ENCODE data around the gene CMTM7.

Gene CMTM7

GRCh38 chr3:32371461-32372212 is 20.0 kb upstream of the CMTM7 start:
- Histone ChIP-seq H3K36me3 (ENCODE audit: control insufficient read depth, insufficient read depth, low read length) (no peaks in the 10 kb centered on the region), H3K27me3 (ENCODE audit: control insufficient read depth, insufficient read depth, low read length) (no peaks in the 10 kb centered on the region), H3K4me3 (ENCODE audit: low read length) (no peak overlapping the region), H3K27ac (ENCODE audit: low read depth, low read length) (no peak overlapping the region), H3K9ac (ENCODE audit: low read length) (no peak overlapping the region), H3K4me1 (ENCODE audit: control insufficient read depth, insufficient read depth, low read length) (no peaks in the 10 kb centered on the region)

GRCh38 chr3:32372213-32372490 is 19.5 kb upstream of the CMTM7 start:
- Histone ChIP-seq H3K27me3 (ENCODE audit: control insufficient read depth, insufficient read depth, low read length) (no peaks in the 10 kb centered on the region), H3K4me3 (ENCODE audit: low read length) (no peak overlapping the region), H3K4me1 (ENCODE audit: control insufficient read depth, insufficient read depth, low read length) (no peaks in the 10 kb centered on the region), H3K9ac (ENCODE audit: low read length) (no peak overlapping the region), H3K36me3 (ENCODE audit: control insufficient read depth, insufficient read depth, low read length) (no peaks in the 10 kb centered on the region), H3K27ac (ENCODE audit: low read depth, low read length) (no peak overlapping the region)

GRCh38 chr3:32373276-32373675 is 18.4 kb upstream of the CMTM7 start:
- no peaks in the 10 kb centered on the region for H3K36me3 ChIP-seq (ENCODE audit: control insufficient read depth, insufficient read depth, low read length)
- no peaks in the 10 kb centered on the region for H3K27me3 ChIP-seq (ENCODE audit: control insufficient read depth, insufficient read depth, low read length)
- H3K9ac ChIP-seq (ENCODE audit: low read length): no peak overlapping the region
- no peak overlapping the region for H3K27ac ChIP-seq (ENCODE audit: low read depth, low read length)
- H3K4me1 ChIP-seq (ENCODE audit: control insufficient read depth, insufficient read depth, low read length): no peaks in the 10 kb centered on the region
- no peak overlapping the region for H3K4me3 ChIP-seq (ENCODE audit: low read length)

GRCh38 chr3:32373844-32374243 is 17.8 kb upstream of the CMTM7 start:
- Histone ChIP-seq H3K27ac (ENCODE audit: low read depth, low read length) (no peak overlapping the region), H3K36me3 (ENCODE audit: control insufficient read depth, insufficient read depth, low read length) (no peaks in the 10 kb centered on the region), H3K9ac (ENCODE audit: low read length) (no peak overlapping the region), H3K4me3 (ENCODE audit: low read length) (no peak overlapping the region), H3K4me1 (ENCODE audit: control insufficient read depth, insufficient read depth, low read length) (no peaks in the 10 kb centered on the region), H3K27me3 (ENCODE audit: control insufficient read depth, insufficient read depth, low read length) (no peaks in the 10 kb centered on the region)

- no peak overlapping the region for H3K4me3 ChIP-seq (ENCODE audit: low read length)
These were observed 16.7 kb upstream of the CMTM7 start for GRCh38 chr3:32374788-32375595.

GRCh38 chr3:32375596-32375930 is 16.1 kb upstream of the CMTM7 start:
- Histone ChIP-seq H3K4me3 (ENCODE audit: low read length) (no peak overlapping the region), H3K27me3 (ENCODE audit: control insufficient read depth, insufficient read depth, low read length) (no peaks in the 10 kb centered on the region), H3K27ac (ENCODE audit: low read depth, low read length) (no peak overlapping the region), H3K9ac (ENCODE audit: low read length) (no peak overlapping the region), H3K36me3 (ENCODE audit: control insufficient read depth, insufficient read depth, low read length) (no peaks in the 10 kb centered on the region), H3K4me1 (ENCODE audit: control insufficient read depth, insufficient read depth, low read length) (no peaks in the 10 kb centered on the region)

More at GRCh38 chr3:32374788-32375595, 16.7 kb upstream of the CMTM7 start:
- H3K27ac ChIP-seq (ENCODE audit: low read depth, low read length): no peak overlapping the region
- no peaks in the 10 kb centered on the region for H3K4me1 ChIP-seq (ENCODE audit: control insufficient read depth, insufficient read depth, low read length)
- H3K27me3 ChIP-seq (ENCODE audit: control insufficient read depth, insufficient read depth, low read length): no peaks in the 10 kb centered on the region
- H3K36me3 ChIP-seq (ENCODE audit: control insufficient read depth, insufficient read depth, low read length): no peaks in the 10 kb centered on the region
- no peak overlapping the region for H3K9ac ChIP-seq (ENCODE audit: low read length)

- H3K4me3 ChIP-seq (ENCODE audit: low read length): no peak overlapping the region
These were observed 15.5 kb upstream of the CMTM7 start for GRCh38 chr3:32376115-32376514.

GRCh38 chr3:32379831-32380500 is 11.7 kb upstream of the CMTM7 start:
- H3K27me3 ChIP-seq (ENCODE audit: control insufficient read depth, insufficient read depth, low read length): no peaks in the 10 kb centered on the region
- no peak overlapping the region for H3K4me3 ChIP-seq (ENCODE audit: low read length)

More at GRCh38 chr3:32376115-32376514, 15.5 kb upstream of the CMTM7 start:
- H3K27ac ChIP-seq (ENCODE audit: low read depth, low read length): no peak overlapping the region
- no peaks in the 10 kb centered on the region for H3K27me3 ChIP-seq (ENCODE audit: control insufficient read depth, insufficient read depth, low read length)
- H3K36me3 ChIP-seq (ENCODE audit: control insufficient read depth, insufficient read depth, low read length): no peaks in the 10 kb centered on the region
- H3K4me1 ChIP-seq (ENCODE audit: control insufficient read depth, insufficient read depth, low read length): no peaks in the 10 kb centered on the region
- H3K9ac ChIP-seq (ENCODE audit: low read length): no peak overlapping the region

GRCh38 chr3:32381922-32382321 is 9.7 kb upstream of the CMTM7 start:
- Histone ChIP-seq H3K27ac (ENCODE audit: low read depth, low read length) (no peak overlapping the region), H3K9ac (ENCODE audit: low read length) (no peak overlapping the region), H3K4me3 (ENCODE audit: low read length) (no peak overlapping the region), H3K4me1 (ENCODE audit: control insufficient read depth, insufficient read depth, low read length) (no peaks in the 10 kb centered on the region), H3K27me3 (ENCODE audit: control insufficient read depth, insufficient read depth, low read length) (no peaks in the 10 kb centered on the region), H3K36me3 (ENCODE audit: control insufficient read depth, insufficient read depth, low read length) (no peaks in the 10 kb centered on the region)

More at GRCh38 chr3:32379831-32380500, 11.7 kb upstream of the CMTM7 start:
- Histone ChIP-seq H3K27ac (ENCODE audit: low read depth, low read length) (no peak overlapping the region), H3K36me3 (ENCODE audit: control insufficient read depth, insufficient read depth, low read length) (no peaks in the 10 kb centered on the region), H3K4me1 (ENCODE audit: control insufficient read depth, insufficient read depth, low read length) (no peaks in the 10 kb centered on the region), H3K9ac (ENCODE audit: low read length) (no peak overlapping the region)

GRCh38 chr3:32383136-32383711 is 8.4 kb upstream of the CMTM7 start:
- Histone ChIP-seq H3K27ac (ENCODE audit: low read depth, low read length) (no peak overlapping the region), H3K36me3 (ENCODE audit: control insufficient read depth, insufficient read depth, low read length) (no peaks in the 10 kb centered on the region), H3K27me3 (ENCODE audit: control insufficient read depth, insufficient read depth, low read length) (no peaks in the 10 kb centered on the region), H3K9ac (ENCODE audit: low read length) (no peak overlapping the region), H3K4me1 (ENCODE audit: control insufficient read depth, insufficient read depth, low read length) (no peaks in the 10 kb centered on the region), H3K4me3 (ENCODE audit: low read length) (no peak overlapping the region)

- H3K4me3 ChIP-seq (ENCODE audit: low read length): no peak overlapping the region
- H3K27me3 ChIP-seq (ENCODE audit: control insufficient read depth, insufficient read depth, low read length): no peaks in the 10 kb centered on the region
- H3K9ac ChIP-seq (ENCODE audit: low read length): no peak overlapping the region
- no peak overlapping the region for H3K27ac ChIP-seq (ENCODE audit: low read depth, low read length)
- no peaks in the 10 kb centered on the region for H3K36me3 ChIP-seq (ENCODE audit: control insufficient read depth, insufficient read depth, low read length)
- no peaks in the 10 kb centered on the region for H3K4me1 ChIP-seq (ENCODE audit: control insufficient read depth, insufficient read depth, low read length)
These were observed 6.7 kb upstream of the CMTM7 start for GRCh38 chr3:32384938-32385337.

GRCh38 chr3:32387512-32387911 is 4.1 kb upstream of the CMTM7 start:
- no peak overlapping the region for H3K27ac ChIP-seq (ENCODE audit: low read depth, low read length)
- H3K36me3 ChIP-seq (ENCODE audit: control insufficient read depth, insufficient read depth, low read length): no peaks in the 10 kb centered on the region
- H3K9ac ChIP-seq (ENCODE audit: low read length): no peak overlapping the region
- no peaks in the 10 kb centered on the region for H3K27me3 ChIP-seq (ENCODE audit: control insufficient read depth, insufficient read depth, low read length)
- H3K4me1 ChIP-seq (ENCODE audit: control insufficient read depth, insufficient read depth, low read length): no peaks in the 10 kb centered on the region
- no peak overlapping the region for H3K4me3 ChIP-seq (ENCODE audit: low read length)

Measured in rectal smooth muscle tissue (tissue), 1 donor.